HG03039 (cell line): ENCODE results near the gene CNNM3.
"Not testable (repeated sequence)": the region's sequence is repeated elsewhere in the genome, so short reads cannot be mapped to it uniquely, and the experiment has no call there.

Experiments used
- ATAC-seq: cut with Tn5 transposase; IDR thresholded peaks from one replicate; pipeline ENCODE4 v1.9.1; 2021; ENCODE audit warnings: mild to moderate bottlenecking, moderate library complexity; ENCODE audit not compliant: unreplicated experiment

Gene CNNM3

DNA sequence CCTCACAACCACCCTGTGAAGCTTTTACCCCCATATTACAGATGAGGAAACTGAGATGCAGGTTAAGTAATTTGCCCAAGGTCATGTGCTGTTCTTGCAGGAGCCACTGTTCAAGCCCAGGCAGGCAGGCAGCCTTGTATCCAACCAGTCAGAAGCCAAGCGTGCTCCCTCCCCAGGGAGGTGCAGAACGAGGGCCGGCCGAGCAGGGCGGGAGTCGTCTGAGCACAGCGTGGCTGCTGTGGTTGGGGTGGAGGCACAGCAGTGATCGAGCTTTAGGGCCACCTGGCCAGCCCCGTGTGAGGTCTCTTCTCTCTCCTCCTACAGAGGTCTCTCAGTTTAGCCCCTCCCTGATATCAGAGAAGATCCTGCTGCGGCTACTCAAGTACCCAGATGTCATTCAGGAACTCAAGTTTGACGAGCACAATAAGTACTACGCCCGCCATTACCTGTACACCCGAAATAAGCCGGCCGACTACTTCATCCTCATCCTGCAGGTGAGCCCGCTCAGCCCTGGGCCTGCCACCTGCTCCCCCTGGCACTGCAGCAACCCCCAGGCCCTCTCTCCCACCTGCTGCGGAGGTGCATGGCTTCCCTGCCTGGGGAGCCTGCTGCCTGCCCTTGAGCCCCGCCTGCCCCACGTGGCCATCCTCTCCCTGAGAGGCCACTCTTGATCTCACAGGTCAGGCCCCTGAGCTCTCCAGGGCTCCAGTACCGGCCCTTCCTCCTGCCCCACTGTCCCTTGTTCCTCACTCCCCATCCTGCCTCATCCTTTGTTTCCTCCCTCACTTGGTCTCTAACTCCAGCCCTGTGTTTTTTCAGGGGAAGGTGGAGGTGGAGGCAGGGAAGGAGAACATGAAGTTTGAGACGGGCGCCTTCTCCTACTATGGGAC lies 17.1 kb upstream of the CNNM3 start:
- ATAC-seq: no peak

GRCh38 chr2:96799623-96799935 lies 16.5 kb upstream of the CNNM3 start:
- ATAC-seq: no peak

GRCh38 chr2:96800061-96801004 lies 15.7 kb upstream of the CNNM3 start:
- ATAC-seq: no peak

DNA sequence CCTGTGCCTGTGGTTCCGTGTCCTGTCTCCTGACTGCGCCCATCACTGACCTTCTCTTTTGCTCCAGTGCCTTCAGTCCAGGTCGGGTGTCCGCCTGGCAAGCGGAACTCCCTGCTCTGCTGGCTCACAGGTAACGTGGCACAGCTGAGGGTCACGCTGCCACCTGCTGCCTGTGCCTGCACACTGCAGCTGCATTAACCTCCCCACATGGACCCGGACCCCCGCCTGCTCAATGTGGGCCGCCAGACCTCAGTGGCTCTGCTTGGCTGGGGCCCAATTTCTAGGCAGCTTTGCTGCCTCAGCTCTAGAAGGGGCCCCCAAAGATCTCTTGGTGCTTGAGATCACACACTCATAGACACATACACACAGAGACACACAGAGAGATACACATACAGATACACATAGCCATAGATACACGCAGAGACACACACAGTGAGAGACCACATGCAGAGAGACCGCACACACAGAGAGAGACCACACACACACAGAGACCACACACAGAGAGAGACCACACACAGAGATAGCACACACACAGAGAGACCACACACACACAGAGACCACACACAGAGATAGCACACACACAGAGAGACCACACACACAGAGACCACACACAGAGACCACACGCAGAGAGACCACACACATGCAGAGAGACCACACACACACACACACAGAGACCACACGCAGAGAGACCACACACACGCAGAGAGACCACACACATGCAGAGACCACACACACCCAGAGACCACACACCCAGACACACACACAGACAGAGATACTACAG lies 14.9 kb upstream of the CNNM3 start:
- no peak for ATAC-seq

DNA sequence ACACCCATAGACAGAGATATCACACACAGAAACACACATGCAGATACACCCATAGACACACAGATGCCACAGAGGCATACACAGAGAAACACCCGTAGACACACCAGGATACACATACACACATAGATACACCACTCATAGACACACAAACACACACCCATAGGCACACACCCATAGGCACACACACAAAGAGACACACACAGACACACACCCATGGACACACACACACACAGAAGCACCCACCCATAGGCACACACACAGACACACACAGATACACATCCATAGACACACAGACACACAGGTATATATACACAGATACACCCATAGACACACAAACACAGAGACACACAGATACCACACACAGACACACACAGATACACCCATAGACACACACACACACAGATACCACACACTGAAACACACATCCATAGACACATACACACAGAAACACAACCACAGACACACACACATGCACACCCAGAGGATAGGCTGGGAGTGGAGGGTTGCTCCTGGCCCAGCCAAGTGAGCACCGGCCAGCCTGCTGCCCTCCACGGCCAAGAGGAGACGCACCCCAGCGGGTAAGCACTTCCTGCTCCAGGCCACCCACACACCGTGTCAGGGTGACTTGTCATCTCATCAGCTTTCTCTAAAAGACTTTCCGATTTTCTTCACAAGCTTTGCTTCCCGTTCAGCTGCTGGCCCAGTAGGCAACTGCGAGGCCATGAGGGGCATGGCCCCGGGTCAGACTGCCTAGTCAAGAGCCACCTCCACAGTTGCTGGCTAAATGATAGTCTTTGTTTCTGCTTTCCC lies 14.1 kb upstream of the CNNM3 start:
- no peak for ATAC-seq

GRCh38 chr2:96802721-96803120 lies 13.3 kb upstream of the CNNM3 start:
- ATAC-seq: no peak

DNA sequence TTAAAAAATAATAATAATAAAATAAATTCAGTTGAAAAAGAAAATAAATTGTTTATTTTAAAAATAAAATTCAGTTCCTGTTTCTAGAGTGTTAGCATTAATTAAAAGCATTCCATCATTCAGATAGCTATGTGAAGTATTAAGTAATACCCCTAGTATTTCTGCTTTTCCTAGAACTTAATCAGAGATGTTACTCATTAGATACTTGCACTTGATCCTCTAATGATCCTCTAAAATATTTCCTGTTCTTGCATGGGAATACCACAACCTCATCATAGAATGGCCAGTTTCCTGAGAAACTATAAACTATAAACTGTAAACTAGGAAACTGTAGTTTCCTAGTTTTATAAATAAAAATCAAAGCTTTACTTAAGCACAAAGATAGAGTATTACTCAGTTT lies 11.1 kb upstream of the CNNM3 start:
- ATAC-seq: no peak

DNA sequence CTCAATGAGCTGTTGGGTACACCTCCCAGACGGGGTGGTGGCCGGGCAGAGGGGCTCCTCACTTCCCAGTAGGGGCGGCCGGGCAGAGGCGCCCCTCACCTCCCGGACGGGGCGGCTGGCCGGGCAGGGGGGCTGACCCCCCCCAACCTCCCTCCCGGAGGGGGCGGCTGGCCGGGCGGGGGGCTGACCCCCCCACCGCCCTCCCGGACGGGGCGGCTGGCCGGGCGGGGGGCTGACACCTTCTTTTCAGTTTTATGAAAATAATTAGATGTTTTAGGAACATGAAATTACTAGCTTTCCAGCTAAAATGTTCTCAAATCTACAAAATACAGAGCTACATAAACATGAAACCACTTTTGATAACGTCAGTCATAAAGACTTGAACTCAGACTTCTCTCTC lies 10.1 kb upstream of the CNNM3 start:
- ATAC-seq: not testable (repeated sequence)

DNA sequence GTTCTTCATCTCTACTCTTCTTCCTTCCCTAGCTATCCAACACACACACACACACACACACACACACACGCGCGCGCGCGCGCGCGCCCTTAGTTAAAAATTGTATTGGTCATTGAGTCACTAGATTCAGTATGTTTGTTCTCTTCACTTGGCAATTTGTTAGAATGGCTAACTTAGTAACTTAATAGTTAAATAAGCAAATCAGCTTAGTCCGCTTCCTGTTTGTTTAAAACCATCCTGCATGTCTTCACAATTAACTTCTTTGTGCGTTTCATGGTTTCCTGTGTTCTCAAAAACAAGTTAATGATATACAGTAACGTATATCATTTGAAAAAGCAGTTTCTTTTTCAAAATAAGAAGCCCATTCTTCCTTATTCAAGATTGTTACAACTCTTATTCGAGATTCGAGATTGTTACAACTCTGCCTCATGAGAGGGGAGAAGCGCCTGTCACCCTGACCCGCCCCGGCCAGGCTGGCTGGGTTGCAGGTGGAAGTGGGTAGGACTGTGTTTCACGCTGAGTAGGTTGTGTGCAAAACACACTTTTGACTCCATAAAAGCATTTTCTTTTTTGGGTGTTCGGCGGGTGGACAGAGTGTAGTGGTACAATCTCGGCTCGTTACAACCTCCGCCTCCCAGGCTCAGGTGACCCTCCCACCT lies 9.5 kb upstream of the CNNM3 start:
- ATAC-seq: no peak

GRCh38 chr2:96807127-96807471 lies 9.0 kb upstream of the CNNM3 start:
- ATAC-seq: no peak

DNA sequence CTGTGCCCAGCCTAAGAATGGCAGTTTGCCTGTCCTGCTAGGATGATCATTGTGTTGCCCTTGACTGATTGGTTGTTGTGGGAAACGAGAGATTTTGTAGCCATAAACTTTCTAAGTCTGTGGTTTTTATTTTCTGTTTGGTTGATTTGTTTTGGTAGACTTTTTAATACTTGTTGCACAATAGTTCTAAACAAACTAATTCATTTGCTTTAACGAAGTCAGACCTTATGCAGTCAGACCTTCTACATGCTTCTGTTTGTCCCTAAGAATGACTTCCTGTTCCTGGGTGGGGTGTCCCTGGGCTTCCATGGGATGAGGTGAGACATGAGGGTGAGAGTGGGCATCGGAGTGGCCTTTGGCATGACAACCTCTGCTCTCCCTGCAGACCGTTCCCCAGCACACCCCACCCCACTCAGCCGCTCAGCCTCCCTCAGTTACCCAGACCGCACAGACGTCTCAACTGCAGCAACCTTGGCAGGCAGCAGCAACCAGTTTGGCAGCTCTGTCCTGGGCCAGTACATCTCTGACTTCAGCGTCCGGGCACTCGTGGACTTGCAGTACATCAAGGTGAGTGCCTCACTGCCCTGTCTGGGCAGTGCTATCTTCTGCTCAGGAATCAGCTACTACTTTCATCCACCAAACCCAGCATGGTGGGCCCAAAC lies 7.8 kb upstream of the CNNM3 start:
- no peak for ATAC-seq

GRCh38 chr2:96809216-96809882 lies 6.7 kb upstream of the CNNM3 start:
- no peak for ATAC-seq

- ATAC-seq: no peak
These were observed 5.9 kb upstream of the CNNM3 start for GRCh38 chr2:96809951-96810782.

DNA sequence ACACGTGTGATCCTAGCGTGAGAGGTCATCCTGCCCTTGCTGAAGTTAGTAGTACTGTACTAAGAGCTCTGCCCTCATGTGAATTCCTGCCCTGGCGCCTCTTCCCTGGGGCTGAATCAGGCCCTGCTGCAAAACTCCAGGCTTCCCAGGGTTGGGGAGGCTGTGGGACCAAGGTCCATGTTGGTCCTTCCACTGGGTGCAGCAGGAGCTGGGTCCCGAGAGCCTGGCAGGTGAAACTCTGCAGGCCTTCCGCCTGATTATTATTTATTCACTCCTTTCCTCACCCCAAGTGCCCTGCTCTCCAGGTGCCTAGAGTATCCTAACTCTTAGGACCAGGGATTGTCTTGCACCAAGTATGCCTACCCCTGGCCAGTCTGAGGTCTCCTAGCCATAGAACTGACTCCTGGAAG lies 5.3 kb upstream of the CNNM3 start:
- no peak for ATAC-seq

DNA sequence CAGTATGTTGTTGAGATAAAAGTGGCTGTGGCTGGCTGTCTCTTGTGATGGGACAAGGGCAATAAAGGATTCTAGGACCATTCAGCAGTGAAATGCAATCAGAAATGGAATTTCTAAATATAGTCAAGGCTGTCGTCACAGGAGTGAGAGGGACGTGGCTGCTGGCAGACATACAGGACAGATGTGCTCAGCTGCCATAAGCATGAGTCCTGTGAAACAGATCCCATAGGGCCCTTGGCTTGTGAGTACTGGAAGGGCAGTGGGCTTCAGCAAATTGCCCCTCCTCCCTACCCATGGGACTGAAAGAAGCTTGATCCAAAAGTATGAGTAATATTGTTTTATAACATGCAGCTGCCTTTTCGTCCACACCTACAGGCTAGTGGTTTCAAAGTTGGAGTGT lies 4.2 kb upstream of the CNNM3 start:
- ATAC-seq: no peak

DNA sequence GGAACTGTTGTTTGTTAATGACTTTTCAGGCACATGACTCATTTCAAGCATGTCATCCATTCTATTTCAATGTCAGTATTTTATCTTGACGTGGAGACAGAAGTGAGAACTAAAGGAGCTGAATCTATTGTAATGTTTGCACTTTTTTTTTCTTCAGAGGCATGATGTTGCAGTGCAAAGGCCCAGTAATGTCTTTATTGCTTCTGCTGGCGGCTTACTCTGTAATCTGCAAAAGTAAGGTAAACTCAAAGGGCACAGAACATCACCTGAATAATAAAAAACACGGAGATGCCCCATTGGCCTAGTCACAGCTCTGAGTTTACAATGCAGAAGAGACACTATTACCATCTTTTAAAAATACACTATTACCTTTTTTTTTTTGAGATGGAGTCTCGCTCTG lies 2.4 kb upstream of the CNNM3 start:
- no peak for ATAC-seq

- no peak for ATAC-seq
These were observed 542 bp upstream of the CNNM3 start for GRCh38 chr2:96815326-96816126.
